Activated CD8-positive, alpha-beta T cell treated with anti-CD3 and anti-CD28 coated beads, Interleukin-2, amount 10 ng/mL, durations not matched to agents 7 days and 5 days (primary cell): Measurements from ENCODE around the gene AMPD2. TPM values are rescaled to one million over a fixed set of nuclear protein-coding genes. Genes with fewer than 3 reads are reported as not detected.

Experiments used
- ATAC-seq: fragments of 150-1000 bp; cut with Tn5 transposase; one replicate; pipeline ENCODE4 v1.10.0; 2021; ENCODE audit warnings: moderate library complexity
- CTCF ChIA-PET: fragments of 350-600 bp; sonication (Branson Sonifier 250); formaldehyde crosslinking; loops from one replicate; lab custom pipeline; 2021; ENCODE audit warnings: antibody characterized with exemption; lab: Charles Lee
- POLR2A ChIA-PET: fragments of 350-600 bp; sonication (Branson Sonifier 250); formaldehyde crosslinking; loops from one replicate; lab custom pipeline; 2021; ENCODE audit warnings: antibody characterized with exemption; lab: Charles Lee
- DNase-seq: peaks from one replicate; pipeline ENCODE4 v3.0.0-alpha.2; 2020
- H3K27ac Mint-ChIP-seq: one replicate; pipeline ENCODE4 v1.8.0; 2021; ENCODE audit warnings: mild to moderate bottlenecking, mixed read lengths
- H3K27me3 Mint-ChIP-seq: one replicate; pipeline ENCODE4 v1.8.0; 2021; ENCODE audit warnings: low read depth, mixed read lengths
- H3K36me3 Mint-ChIP-seq: one replicate; pipeline ENCODE4 v1.8.0; 2021; ENCODE audit warnings: low read depth, mixed read lengths
- H3K4me1 Mint-ChIP-seq: one replicate; pipeline ENCODE4 v1.8.0; 2021; ENCODE audit warnings: low read depth, mixed read lengths
- H3K4me3 Mint-ChIP-seq: one replicate; pipeline ENCODE4 v1.8.0; 2021; ENCODE audit warnings: mild to moderate bottlenecking, mixed read lengths
- H3K9me3 Mint-ChIP-seq: one replicate; pipeline ENCODE4 v1.8.0; 2022; ENCODE audit warnings: mixed read lengths; ENCODE audit not compliant: insufficient read depth
- total RNA-seq, 2 experiments: library from RNA; stranded (reverse); gene quantifications; one replicate each; pipeline ENCODE4 v1.2.3, GENCODE V29; 2021

Gene AMPD2
- total RNA-seq, 2 experiments from 2014 or later, result 123 to 133 TPM

GRCh38 chr1:109631513-109632505 is 12.2 kb downstream of the AMPD2 start:
- DNase-seq (peak; percentile 17), ATAC-seq (no peak)
- H3K36me3 Mint-ChIP-seq, result peaks cover 40% of the 10 kb centered on the region
- H3K9me3 Mint-ChIP-seq, result no peaks in the 10 kb centered on the region
- ChIA-PET POLR2A (interaction anchor here (3.9 kb wide), 1 partner anchor 83 kb away, joined by 22 read pairs; the partner anchor contains the start of gene GNAI3), CTCF (interaction anchor here (0.9 to 11.1 kb wide), 10 partner anchors 7 to 172 kb away, joined by 3 to 129 read pairs (median 6); partner anchors contain the start of genes GNAI3 and GSTM4)
- peak overlapping the region; percentile 4 for H3K27ac Mint-ChIP-seq
- H3K27me3 Mint-ChIP-seq, result no peaks in the 10 kb centered on the region
- H3K4me1 Mint-ChIP-seq, result peaks cover 20% of the 10 kb centered on the region
- no peak overlapping the region for H3K4me3 Mint-ChIP-seq

DNA sequence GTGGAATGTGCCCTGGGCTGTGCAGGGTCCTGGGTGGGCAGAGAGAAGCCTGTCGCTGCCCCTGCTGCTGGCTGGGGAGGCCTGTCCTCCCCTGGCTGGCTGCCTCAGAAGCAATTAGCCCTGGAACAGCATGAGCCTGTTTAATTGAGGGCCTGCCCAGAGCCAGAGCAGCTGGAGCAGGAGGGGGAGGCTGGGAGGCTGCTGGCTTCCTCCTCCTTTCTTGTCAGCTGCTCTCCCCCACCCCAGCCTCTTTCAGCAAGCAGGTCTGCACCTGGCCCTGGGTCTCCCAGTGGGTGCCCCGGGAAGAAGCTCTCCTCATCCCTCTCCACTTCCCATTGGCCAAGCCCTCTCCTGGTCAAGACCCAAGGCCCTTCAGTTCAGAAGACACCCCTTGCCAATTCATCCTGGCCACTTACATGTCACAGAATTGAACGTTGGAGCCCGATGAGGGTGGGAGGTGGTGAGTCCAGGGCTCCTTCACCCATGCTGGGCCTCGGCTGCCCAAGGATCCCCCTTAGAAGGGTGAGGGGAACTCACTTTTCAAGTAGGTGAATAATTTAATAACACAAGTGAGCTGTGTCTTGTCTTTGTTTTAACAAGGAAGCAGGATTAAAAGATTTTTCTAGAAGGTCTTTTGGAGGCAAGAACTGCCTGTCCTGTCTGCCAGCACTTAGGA is 13.2 kb downstream of the AMPD2 start:
- POLR2A ChIA-PET, result no interaction called here
- ATAC-seq (no peak), DNase-seq (peak; percentile 17)
- H3K4me1 Mint-ChIP-seq, result peaks cover 20% of the 10 kb centered on the region
- H3K4me3 Mint-ChIP-seq, result no peak overlapping the region
- no peak overlapping the region for H3K27ac Mint-ChIP-seq
- CTCF ChIA-PET, result interaction anchor here (1.2 to 11.1 kb wide), 3 partner anchors 6 to 87 kb away, joined by 3 to 129 read pairs (median 105); partner anchors contain the start of gene GSTM4
- peaks cover 34% of the 10 kb centered on the region for H3K36me3 Mint-ChIP-seq
- H3K9me3 Mint-ChIP-seq, result no peaks in the 10 kb centered on the region
- H3K27me3 Mint-ChIP-seq, result no peaks in the 10 kb centered on the region

DNA sequence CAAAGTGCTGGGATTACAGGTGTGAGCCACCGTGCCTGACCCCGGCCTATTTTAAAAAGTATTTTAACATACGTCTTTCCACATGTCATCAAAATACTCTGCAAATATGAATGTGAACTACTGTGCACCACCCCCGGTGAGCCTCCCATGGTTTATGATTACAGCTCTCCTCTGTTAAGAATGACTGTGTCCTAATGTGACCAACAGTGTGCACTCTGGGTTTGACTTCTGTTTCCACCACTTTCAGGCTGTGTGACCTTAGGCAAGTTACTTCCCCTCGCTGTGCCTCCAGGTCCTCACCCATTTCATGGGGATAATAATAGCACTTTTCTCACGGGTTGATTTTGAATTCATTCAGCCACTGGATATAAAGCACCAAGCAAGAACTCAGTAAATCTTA is 14.7 kb downstream of the AMPD2 start:
- H3K36me3 Mint-ChIP-seq, result peaks cover 24% of the 10 kb centered on the region
- DNase-seq (peak; percentile 19), ATAC-seq (no peak)
- no peak overlapping the region for H3K27ac Mint-ChIP-seq
- ChIA-PET POLR2A (interaction anchor here (1.9 to 2.4 kb wide), 2 partner anchors 10 to 86 kb away, joined by 7 to 8 read pairs; partner anchors contain the start of gene GNAI3), CTCF (interaction anchor here (0.9 to 13.1 kb wide), 5 partner anchors 21 to 350 kb away, joined by 3 to 340 read pairs (median 6); partner anchors contain the start of genes AHCYL1 and GSTM4)
- no peaks in the 10 kb centered on the region for H3K9me3 Mint-ChIP-seq
- no peaks in the 10 kb centered on the region for H3K27me3 Mint-ChIP-seq
- H3K4me3 Mint-ChIP-seq, result no peak overlapping the region
- H3K4me1 Mint-ChIP-seq, result peaks cover 20% of the 10 kb centered on the region

DNA sequence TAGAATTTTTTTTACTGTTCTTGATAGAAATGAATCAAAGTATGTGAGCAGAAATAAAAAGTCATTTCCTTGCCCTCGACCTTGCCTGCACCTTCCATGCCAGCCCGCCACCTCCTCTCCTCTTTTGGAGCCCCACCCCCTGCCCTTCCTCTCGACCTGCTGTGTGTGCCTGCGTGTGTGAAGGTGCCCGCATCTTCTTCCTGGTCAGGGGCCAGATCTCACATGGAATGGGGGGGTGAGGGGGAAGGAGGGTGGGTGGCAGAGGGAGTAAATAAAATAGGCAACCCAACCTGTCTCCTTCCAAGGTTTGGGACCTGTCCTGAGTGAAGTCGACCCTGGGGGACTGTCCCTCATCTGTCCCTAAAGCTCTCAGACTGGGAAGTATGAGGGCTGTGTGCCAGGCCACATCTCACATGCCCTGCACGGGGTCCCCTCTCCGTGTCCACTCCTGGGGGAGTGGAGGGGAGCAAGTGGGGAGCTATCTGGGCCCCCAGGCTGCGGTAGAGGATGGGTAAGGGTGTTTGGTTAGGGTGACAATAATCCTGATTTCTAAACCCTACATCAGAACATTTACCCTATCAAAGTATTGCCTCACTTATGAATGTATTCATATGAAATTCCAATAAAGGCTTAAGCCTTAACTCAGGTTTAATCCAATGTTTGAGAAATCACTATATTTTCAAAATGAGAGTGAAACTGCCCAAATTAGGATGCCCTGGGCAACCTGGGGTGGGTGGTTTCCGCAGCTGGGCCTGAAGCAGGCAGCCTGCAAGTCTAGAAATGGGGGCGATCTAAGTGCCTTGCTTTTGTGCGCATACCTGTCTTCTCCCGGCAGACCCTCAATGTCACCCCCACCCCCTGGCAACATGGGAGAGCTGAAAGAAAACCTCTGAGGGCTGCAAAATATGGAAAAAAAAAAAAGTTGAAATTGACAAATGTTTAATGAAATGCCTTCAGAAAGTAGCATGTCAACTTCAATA is 15.4 kb downstream of the AMPD2 start:
- Mint-ChIP-seq H3K36me3 (peaks cover 16% of the 10 kb centered on the region), H3K4me1 (peaks cover 21% of the 10 kb centered on the region), H3K27ac (peak overlapping the region; percentile 6), H3K27me3 (peaks cover under 1% of the 10 kb centered on the region), H3K4me3 (no peak overlapping the region), H3K9me3 (no peaks in the 10 kb centered on the region)
- DNase-seq (peak; percentile 41), ATAC-seq (peak; percentile 24)
- POLR2A ChIA-PET, result interaction anchor here (1.9 to 2.4 kb wide), 2 partner anchors 11 to 86 kb away, joined by 7 to 8 read pairs; partner anchors contain the start of gene GNAI3
- CTCF ChIA-PET, result interaction anchor here (0.9 to 13.1 kb wide), 6 partner anchors 15 to 350 kb away, joined by 3 to 340 read pairs (median 6); partner anchors contain the start of genes AHCYL1 and GNAI3

DNA sequence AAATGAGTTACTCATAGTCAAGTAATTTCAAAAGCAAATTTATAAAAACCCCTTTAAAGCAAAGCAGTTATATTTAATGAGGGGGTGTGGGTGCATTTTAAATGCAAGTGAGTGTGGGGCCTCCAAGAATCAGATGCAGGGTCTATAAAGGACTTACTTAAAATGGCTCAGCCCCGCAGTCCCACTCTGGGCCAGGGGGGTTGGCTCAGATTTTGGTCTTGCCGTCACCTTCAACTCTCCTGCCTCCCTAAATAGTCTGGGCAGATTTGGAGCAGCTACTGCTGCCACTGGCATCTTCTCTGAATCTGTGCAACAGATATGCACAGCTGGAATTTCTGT is 16.2 kb downstream of the AMPD2 start:
- ChIA-PET CTCF (interaction anchor here (0.9 to 13.1 kb wide), 6 partner anchors 9 to 139 kb away, joined by 3 to 340 read pairs (median 146); partner anchors contain the start of gene GNAI3), POLR2A (interaction anchor here (1.9 to 2.4 kb wide), 2 partner anchors 11 to 87 kb away, joined by 7 to 8 read pairs; partner anchors contain the start of gene GNAI3)
- no peak overlapping the region for H3K4me3 Mint-ChIP-seq
- H3K27ac Mint-ChIP-seq, result no peak overlapping the region
- H3K9me3 Mint-ChIP-seq, result no peaks in the 10 kb centered on the region
- H3K4me1 Mint-ChIP-seq, result peaks cover 24% of the 10 kb centered on the region
- ATAC-seq, result no peak
- no peak for DNase-seq
- H3K27me3 Mint-ChIP-seq, result peaks cover 4% of the 10 kb centered on the region
- peaks cover 15% of the 10 kb centered on the region for H3K36me3 Mint-ChIP-seq

DNA sequence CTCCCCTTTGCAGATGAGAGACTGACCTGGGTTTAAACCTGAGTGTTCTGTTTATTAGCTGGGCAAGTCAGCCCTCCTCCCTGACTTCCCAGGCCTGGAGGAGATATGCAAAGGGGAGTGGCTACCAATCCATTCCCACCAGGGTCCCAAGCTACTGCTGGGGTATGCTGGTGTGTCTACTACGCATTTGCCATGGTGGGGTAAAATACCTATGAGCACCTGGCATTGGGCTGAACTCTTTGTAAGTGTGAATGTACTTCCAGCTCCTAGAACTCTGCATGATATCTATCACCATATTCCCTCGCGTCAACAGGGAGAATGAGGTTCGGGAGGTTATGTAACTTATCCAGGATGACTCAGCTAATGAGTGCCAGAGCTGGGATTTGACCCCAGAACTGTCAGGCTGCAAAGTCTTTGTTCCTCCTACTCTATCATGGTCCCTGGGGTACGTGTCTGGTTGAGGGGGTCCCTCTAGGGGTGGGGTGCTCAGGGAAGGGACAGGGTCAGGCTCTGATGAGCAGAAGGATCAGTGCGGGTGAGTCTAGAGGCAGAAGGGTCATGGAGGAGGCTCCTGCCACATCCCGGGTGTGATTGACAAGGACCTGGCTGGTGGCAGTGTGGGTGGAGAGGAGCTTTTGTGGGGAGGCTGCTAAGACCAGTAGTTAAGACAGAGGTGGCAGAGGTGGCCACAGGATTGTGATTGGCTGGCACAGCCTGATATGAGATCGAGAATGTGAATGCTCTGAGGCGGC is 16.7 kb downstream of the AMPD2 start:
- Mint-ChIP-seq H3K36me3 (peaks cover 9% of the 10 kb centered on the region), H3K27me3 (peaks cover 4% of the 10 kb centered on the region), H3K9me3 (no peaks in the 10 kb centered on the region), H3K4me3 (no peak overlapping the region), H3K27ac (no peak overlapping the region), H3K4me1 (peaks cover 24% of the 10 kb centered on the region)
- CTCF ChIA-PET, result interaction anchor here (0.9 to 13.1 kb wide), 7 partner anchors 9 to 346 kb away, joined by 3 to 340 read pairs (median 146); partner anchors contain the start of genes AHCYL1 and GNAI3
- no peak for DNase-seq
- ATAC-seq, result no peak
- POLR2A ChIA-PET, result interaction anchor here (1.3 to 2.4 kb wide), 2 partner anchors 12 to 16 kb away, joined by 4 to 8 read pairs; partner anchors contain the start of gene AMPD2

GRCh38 chr1:109637446-109637845 is 17.8 kb downstream of the AMPD2 start:
- ChIA-PET CTCF (interaction anchor here (2.6 to 13.1 kb wide), 7 partner anchors 10 to 345 kb away, joined by 6 to 340 read pairs (median 146); partner anchors contain the start of genes AHCYL1 and GNAI3), POLR2A (interaction anchor here (0.6 to 1.3 kb wide), 3 partner anchors 17 to 92 kb away, joined by 3 to 4 read pairs (median 3); partner anchors contain the start of genes AMPD2 and GNAI3)
- Mint-ChIP-seq H3K4me3 (no peak overlapping the region), H3K4me1 (peaks cover 24% of the 10 kb centered on the region), H3K9me3 (no peaks in the 10 kb centered on the region), H3K27me3 (peaks cover 4% of the 10 kb centered on the region), H3K36me3 (peaks cover 2% of the 10 kb centered on the region), H3K27ac (no peak overlapping the region)
- no peak for DNase-seq
- ATAC-seq, result no peak

DNA sequence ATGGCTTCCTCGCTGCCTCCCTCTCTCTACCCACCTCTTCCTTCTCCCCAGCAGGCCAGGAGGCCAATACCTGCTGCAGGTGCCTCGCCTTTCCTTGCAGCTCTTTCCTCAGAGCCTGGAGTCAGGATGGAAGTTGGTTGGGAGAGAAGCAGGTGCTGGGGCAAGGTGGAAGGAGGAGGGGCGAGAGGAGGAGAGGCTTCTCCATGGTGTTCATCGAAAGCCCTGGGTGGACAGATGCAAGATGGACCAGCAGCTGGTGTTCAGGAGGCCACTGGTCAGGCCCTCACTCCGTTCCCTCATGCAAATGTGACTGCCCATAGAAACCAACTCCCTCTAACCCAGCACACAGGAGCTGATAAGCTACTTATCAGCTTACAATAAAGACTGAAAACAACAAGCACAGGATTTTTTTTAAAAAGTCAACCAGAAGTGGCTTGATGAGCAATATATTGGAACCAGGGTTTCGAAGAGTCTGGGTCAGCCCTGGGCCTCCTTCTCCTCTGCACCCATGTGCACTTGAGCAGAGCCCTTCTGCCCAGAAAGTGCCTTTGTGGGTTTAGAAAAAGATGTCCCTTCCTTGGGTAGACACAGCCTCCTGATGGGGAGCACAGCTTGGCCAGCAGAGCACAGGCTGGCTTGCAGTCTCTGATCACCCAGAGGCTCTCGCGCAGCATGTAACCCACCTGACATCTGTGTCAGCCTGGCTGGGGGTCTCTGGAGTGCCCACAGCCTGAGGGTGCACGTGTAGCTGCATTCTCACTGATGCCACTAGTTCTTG is 19.6 kb downstream of the AMPD2 start:
- Mint-ChIP-seq H3K4me3 (no peak overlapping the region), H3K27ac (no peak overlapping the region), H3K27me3 (peaks cover 4% of the 10 kb centered on the region), H3K4me1 (peaks cover 35% of the 10 kb centered on the region), H3K9me3 (no peaks in the 10 kb centered on the region), H3K36me3 (no peaks in the 10 kb centered on the region)
- CTCF ChIA-PET, result interaction anchor here (0.6 to 13.1 kb wide), 48 partner anchors 11 to 466 kb away, joined by 3 to 340 read pairs (median 10); partner anchors contain the start of genes AHCYL1, AMIGO1, AMPD2 and GNAI3
- POLR2A ChIA-PET, result interaction anchor here (0.5 to 3.5 kb wide), 7 partner anchors 10 to 395 kb away, joined by 3 to 29 read pairs (median 4); partner anchors contain the start of genes AMPD2, GNAI3 and STRIP1
- DNase-seq, result peak; percentile 16
- ATAC-seq, result no peak

GRCh38 chr1:109639841-109640184 is 20.2 kb downstream of the AMPD2 start:
- Mint-ChIP-seq H3K9me3 (no peaks in the 10 kb centered on the region), H3K36me3 (no peaks in the 10 kb centered on the region), H3K27me3 (peaks cover 4% of the 10 kb centered on the region), H3K27ac (peak overlapping the region; percentile 46), H3K4me3 (no peak overlapping the region), H3K4me1 (peaks cover 30% of the 10 kb centered on the region)
- no peak for ATAC-seq
- POLR2A ChIA-PET, result interaction anchor here (0.5 to 3.5 kb wide), 7 partner anchors 10 to 189 kb away, joined by 3 to 29 read pairs (median 4); partner anchors contain the start of genes AMPD2 and GNAI3
- no peak for DNase-seq
- CTCF ChIA-PET, result interaction anchor here (0.6 to 13.1 kb wide), 87 partner anchors 11 to 466 kb away, joined by 3 to 340 read pairs (median 6); partner anchors contain the start of genes AHCYL1, AMIGO1, AMPD2 and EPS8L3
